ENCODE measurements around the gene SH3RF1. TPM values are rescaled to one million over a fixed set of nuclear protein-coding genes. Genes with fewer than 3 reads are reported as not detected.

The SH3RF1 gene
- total RNA-seq, 1 donor from 2014 or later, result 0.27 TPM

- intact Hi-C loops (cut with micrococcal nuclease), result no loop called here
Measured at GRCh38 chr4:169048868-169049414, 221.8 kb downstream of the SH3RF1 start.

GRCh38 chr4:169047956-169048355, 222.8 kb downstream of the SH3RF1 start:
- intact Hi-C loops (cut with micrococcal nuclease), result no loop called here

- intact Hi-C loops (cut with micrococcal nuclease), result no loop called here
Measured at GRCh38 chr4:169045862-169046584, 224.7 kb downstream of the SH3RF1 start.

- intact Hi-C loops (cut with micrococcal nuclease), result no loop called here
Measured at GRCh38 chr4:169044714-169045447, 225.9 kb downstream of the SH3RF1 start.

Data from T-helper 1 cell treated with Interleukin-12 subunit alpha and Interleukin-12 subunit beta and Interleukin-4 antibody, amounts not matched to agents 30 ng/mL and 1 ng/mL, for 36 hours (primary cell).